ENCODE data around the gene SMCP. TPM values are rescaled to one million over a fixed set of nuclear protein-coding genes. Genes with fewer than 3 reads are reported as not detected.

SMCP gene
- total RNA-seq, 1 experiment from 2014 or later = not detected

DNA sequence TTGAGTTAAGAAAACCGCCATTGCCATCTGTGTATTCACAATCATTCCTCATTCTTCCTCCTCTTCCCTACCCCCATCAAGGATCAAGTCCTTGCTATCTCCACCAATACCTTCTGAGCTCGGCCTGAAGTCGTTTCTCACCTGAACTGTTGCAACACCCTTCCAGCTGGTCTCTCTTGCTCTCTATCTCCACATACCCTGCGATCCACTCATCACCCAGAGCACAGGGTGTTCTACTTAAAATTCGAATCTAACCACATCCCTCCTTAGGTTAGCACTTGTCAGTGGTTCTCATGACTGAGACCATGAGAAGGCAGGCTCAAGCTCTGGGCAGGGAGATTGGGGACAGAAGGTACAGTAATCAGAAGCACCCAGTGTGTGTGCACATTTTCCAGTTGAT, 34.8 kb downstream of the SMCP start:
- intact Hi-C loops (cut with micrococcal nuclease; ENCODE audit: unreplicated experiment) = no loop called here
- Mint-ChIP-seq H3K4me1 (ENCODE audit: low read depth, unreplicated experiment) (no peaks in the 10 kb centered on the region), H3K27ac (ENCODE audit: unreplicated experiment) (no peak overlapping the region), H3K36me3 (ENCODE audit: insufficient read depth, unreplicated experiment) (no peaks in the 10 kb centered on the region), H3K4me3 (ENCODE audit: unreplicated experiment) (no peak overlapping the region), H3K9me3 (ENCODE audit: unreplicated experiment) (no peaks in the 10 kb centered on the region), H3K27me3 (ENCODE audit: insufficient read depth, unreplicated experiment) (peaks cover 22% of the 10 kb centered on the region)
- H3K4me3 ChIP-seq (ENCODE audit: low read depth, low read length) = no peak overlapping the region
- BruUV-seq (replicated peaks) = no TSS peak
- TF ChIP-seq, protein P1, sequence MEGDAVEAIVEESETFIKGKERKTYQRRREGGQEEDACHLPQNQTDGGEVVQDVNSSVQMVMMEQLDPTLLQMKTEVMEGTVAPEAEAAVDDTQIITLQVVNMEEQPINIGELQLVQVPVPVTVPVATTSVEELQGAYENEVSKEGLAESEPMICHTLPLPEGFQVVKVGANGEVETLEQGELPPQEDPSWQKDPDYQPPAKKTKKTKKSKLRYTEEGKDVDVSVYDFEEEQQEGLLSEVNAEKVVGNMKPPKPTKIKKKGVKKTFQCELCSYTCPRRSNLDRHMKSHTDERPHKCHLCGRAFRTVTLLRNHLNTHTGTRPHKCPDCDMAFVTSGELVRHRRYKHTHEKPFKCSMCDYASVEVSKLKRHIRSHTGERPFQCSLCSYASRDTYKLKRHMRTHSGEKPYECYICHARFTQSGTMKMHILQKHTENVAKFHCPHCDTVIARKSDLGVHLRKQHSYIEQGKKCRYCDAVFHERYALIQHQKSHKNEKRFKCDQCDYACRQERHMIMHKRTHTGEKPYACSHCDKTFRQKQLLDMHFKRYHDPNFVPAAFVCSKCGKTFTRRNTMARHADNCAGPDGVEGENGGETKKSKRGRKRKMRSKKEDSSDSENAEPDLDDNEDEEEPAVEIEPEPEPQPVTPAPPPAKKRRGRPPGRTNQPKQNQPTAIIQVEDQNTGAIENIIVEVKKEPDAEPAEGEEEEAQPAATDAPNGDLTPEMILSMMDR (IDR thresholded peaks at IDR 0.05; ENCODE audit: insufficient read depth in 1 of 2, low read depth in 1 of 2, low read length in 1 of 2, severe bottlenecking in 1 of 2, unreplicated experiment in 1 of 2) = no peak
- H3K4me1 ChIP-seq = no peaks in the 10 kb centered on the region
- ChIA-PET POLR2A (no interaction called here), CTCF (no interaction called here)
- H3K36me3 ChIP-seq (ENCODE audit: control insufficient read depth, insufficient read depth, low read length) = no peaks in the 10 kb centered on the region
- H3K9me3 ChIP-seq = no peaks in the 10 kb centered on the region
- no peak for DNase-seq
- no peaks in the 10 kb centered on the region for H3K27me3 ChIP-seq (replicated peaks; ENCODE audit: control insufficient read depth, insufficient read depth, low read length)

DNA sequence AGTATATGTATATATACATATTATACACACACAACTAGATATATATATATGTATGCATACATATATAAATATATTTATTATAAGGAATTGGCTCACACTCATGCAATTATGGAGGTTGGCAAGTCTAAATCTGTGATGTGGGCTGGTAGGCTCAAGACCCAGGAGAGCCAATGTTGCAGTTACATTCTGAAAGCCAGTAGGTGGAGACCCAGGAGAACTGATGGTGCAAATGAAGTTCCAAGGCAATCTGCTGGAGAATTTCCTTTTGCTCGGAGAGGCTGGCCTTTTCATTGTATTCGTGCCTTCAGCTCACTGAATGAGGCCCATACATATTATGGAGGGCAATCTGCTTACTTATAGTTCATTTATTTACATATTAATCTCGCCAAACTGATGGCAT, 39.7 kb downstream of the SMCP start:
- Mint-ChIP-seq H3K27ac (ENCODE audit: unreplicated experiment) (no peak overlapping the region), H3K9me3 (ENCODE audit: unreplicated experiment) (no peaks in the 10 kb centered on the region), H3K4me3 (ENCODE audit: unreplicated experiment) (no peak overlapping the region), H3K36me3 (ENCODE audit: insufficient read depth, unreplicated experiment) (no peaks in the 10 kb centered on the region), H3K4me1 (ENCODE audit: low read depth, unreplicated experiment) (no peaks in the 10 kb centered on the region), H3K27me3 (ENCODE audit: insufficient read depth, unreplicated experiment) (peaks cover 26% of the 10 kb centered on the region)
- Histone ChIP-seq H3K9me3 (no peaks in the 10 kb centered on the region), H3K4me1 (no peaks in the 10 kb centered on the region), H3K27me3 (replicated peaks; ENCODE audit: control insufficient read depth, insufficient read depth, low read length) (no peaks in the 10 kb centered on the region), H3K4me3 (ENCODE audit: low read depth, low read length) (no peak overlapping the region), H3K36me3 (ENCODE audit: control insufficient read depth, insufficient read depth, low read length) (no peaks in the 10 kb centered on the region)
- POLR2A ChIA-PET = no interaction called here
- CTCF ChIA-PET = interaction anchor here (0.8 to 1.5 kb wide), 2 partner anchors 275 to 360 kb away, joined by 3 to 10 read pairs; no protein-coding TSS in a partner anchor
- TF ChIP-seq, protein P1 (IDR thresholded peaks at IDR 0.05; ENCODE audit: insufficient read depth in 1 of 2, low read depth in 1 of 2, low read length in 1 of 2, severe bottlenecking in 1 of 2, unreplicated experiment in 1 of 2) = peak; percentile 27 to 53
- no TSS peak for BruUV-seq (replicated peaks)
- peak in 1 of 2 experiments; percentile 23 for DNase-seq
- intact Hi-C loops (cut with micrococcal nuclease; ENCODE audit: unreplicated experiment) = loop anchor here (1.0 kb wide), 2 partner anchors 275 to 306 kb away; no protein-coding TSS in a partner anchor

DNA sequence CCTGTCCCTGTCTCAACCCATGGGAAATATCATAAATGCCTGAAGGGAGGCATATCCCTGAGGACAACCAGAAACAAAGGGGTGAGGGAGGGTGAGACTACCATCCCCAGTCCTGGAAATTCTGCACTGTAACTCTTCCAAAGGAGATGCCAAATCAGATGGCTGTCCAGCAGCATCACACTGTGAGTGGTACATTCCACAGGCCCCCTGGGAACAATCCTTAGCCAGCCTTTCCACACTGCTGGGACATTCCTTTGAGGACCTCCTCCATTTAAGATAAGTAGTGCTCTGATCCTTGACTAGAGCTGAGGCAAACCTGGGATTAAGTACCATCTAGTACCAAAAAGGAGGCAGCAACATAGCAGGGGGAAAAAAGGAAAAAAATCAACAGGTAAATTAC, 40.9 kb downstream of the SMCP start:
- Histone ChIP-seq H3K9me3 (no peaks in the 10 kb centered on the region), H3K27me3 (replicated peaks; ENCODE audit: control insufficient read depth, insufficient read depth, low read length) (no peaks in the 10 kb centered on the region), H3K4me1 (no peaks in the 10 kb centered on the region), H3K4me3 (ENCODE audit: low read depth, low read length) (no peak overlapping the region), H3K36me3 (ENCODE audit: control insufficient read depth, insufficient read depth, low read length) (no peaks in the 10 kb centered on the region)
- intact Hi-C loops (cut with micrococcal nuclease; ENCODE audit: unreplicated experiment) = no loop called here
- Mint-ChIP-seq H3K4me3 (ENCODE audit: unreplicated experiment) (no peak overlapping the region), H3K27ac (ENCODE audit: unreplicated experiment) (no peak overlapping the region), H3K27me3 (ENCODE audit: insufficient read depth, unreplicated experiment) (peaks cover 27% of the 10 kb centered on the region), H3K36me3 (ENCODE audit: insufficient read depth, unreplicated experiment) (no peaks in the 10 kb centered on the region), H3K4me1 (ENCODE audit: low read depth, unreplicated experiment) (no peaks in the 10 kb centered on the region), H3K9me3 (ENCODE audit: unreplicated experiment) (no peaks in the 10 kb centered on the region)
- no TSS peak for BruUV-seq (replicated peaks)
- TF ChIP-seq, protein P1 (IDR thresholded peaks at IDR 0.05; ENCODE audit: insufficient read depth in 1 of 2, low read depth in 1 of 2, low read length in 1 of 2, severe bottlenecking in 1 of 2, unreplicated experiment in 1 of 2) = no peak
- DNase-seq = no peak
- ChIA-PET POLR2A (no interaction called here), CTCF (interaction anchor here (1.5 kb wide), 1 partner anchor 274 kb away, joined by 10 read pairs; no protein-coding TSS in a partner anchor)

Data from Caco-2 (cell line).